Activated CD4-positive, alpha-beta T cell treated with anti-CD3 and anti-CD28 coated beads for 4 hours (primary cell): ENCODE measurements around the gene ZMYM4.

Experiments used
- DNase-seq, 2 donors: peaks; one replicate each; pipeline ENCODE4 v3.0.0-alpha.2; 2020

ZMYM4 gene

DNA sequence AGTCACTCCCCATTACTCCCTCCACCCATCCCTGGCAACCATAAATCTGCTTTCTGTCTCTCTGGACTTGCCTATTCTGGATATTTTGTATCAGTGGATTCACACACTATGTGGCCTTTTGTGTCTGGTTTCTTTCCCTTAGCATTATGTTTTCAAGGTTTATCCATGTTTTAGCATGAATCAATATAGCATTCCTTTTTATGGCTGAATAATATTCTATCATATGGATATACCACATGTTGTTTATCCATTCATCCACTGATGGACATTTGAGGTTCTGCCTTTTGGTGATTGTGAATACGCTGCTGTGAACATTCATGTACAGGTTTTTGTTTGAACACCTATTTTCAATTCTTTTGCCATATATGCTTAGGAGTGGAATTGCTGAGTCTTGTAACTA, 140.4 kb downstream of the ZMYM4 start:
- DNase-seq, result no peak

DNA sequence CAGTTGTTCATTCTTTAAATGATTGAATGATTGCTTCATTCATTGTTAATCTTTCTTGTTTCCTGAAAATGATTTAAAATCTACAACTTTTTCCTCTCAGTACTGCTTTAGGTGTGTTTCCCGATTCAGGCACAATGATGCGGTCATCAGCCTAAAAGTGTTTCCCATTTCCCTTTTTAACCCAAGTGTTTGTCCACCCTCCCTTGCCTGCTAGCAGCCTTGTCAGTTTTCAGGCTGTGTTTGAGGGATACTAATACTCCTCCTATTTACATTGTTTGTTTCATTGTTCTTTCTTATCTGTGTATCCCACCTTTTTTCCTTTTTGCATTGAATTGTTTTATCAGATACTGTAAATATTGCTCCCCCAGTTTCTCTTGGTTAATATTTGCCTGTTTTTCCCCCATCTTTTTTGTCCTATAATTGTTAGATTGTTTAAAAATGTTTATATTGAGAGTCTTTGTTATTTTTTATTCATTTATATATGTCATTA, 157.6 kb downstream of the ZMYM4 start:
- no peak for DNase-seq

DNA sequence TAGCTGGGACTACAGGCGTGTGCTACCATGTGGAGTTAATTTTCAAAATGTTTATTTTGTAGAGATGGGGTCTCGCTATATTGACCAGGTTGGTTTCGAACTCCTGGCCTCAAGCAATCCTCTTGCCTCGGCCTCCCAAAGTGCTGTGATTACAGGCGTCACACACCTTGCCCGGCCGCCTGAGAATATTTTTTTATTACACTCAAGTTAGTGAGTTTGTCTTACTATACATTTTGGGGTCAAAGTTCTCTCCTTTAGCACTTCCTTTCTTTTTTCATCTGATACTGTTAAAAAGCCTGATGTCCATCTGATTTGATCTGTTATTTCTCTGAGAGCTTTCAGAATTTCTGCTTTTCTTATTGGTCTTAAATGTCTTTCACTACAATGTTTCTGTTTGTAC, 159.9 kb downstream of the ZMYM4 start:
- no peak for DNase-seq

DNA sequence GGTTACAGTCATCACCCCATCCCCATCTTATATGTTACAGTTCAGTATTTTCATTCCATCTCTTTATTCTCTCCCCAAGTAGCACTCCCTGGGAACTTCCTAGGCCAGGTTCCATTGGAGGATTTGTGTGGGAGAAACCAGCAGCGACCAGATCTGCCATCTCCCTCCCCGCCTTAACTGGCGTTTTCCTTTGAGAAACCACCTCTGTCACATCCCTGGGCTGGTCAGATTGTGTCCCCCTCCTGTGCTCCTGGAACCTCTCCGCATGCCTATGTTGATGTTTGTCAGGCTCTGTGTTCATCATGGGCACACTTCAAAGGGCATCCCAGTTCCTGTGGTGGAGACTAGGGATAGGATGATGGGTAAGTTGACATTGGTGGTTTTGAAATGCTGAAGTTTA, 162.3 kb downstream of the ZMYM4 start:
- DNase-seq, result no peak

DNA sequence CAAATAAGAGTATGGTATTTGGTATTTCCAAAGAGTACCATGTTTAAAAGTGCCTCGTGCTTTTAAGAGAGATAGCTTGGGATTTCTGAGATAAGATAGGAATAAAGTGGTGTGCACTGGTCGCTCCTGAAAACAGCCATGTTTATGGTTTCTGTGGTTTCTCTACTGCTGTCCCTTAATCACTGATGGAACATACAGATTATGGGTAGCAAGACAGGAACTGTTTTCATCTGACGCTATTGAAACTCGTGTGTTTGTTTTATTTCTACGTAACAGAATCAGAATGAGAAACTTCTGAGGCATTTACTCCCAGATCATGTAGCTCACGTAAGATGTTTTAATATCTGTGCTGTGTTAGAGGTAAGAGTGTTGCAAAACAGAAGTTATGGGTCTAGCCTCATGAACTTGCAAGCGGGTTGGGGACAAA, 162.7 kb downstream of the ZMYM4 start:
- no peak for DNase-seq

DNA sequence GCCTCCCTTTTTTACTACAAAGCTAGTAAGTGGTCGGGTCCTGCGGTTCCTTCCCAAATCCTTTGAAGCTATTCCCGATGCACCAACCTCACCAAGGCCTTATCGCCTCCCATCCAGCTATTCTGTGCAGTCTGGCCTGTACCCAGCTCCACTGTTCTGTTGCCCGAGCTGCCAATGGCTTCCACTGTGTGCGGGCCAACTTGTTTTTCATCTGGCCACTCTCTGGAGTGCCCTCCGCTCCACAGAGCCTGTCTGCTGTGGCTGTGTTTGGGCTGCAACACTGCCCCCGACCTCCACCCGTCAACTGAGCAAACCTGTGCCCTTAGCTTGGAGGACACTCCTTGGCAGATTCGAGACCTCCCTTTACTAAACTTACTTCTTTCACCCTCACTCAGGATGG, 163.7 kb downstream of the ZMYM4 start:
- no peak for DNase-seq

DNA sequence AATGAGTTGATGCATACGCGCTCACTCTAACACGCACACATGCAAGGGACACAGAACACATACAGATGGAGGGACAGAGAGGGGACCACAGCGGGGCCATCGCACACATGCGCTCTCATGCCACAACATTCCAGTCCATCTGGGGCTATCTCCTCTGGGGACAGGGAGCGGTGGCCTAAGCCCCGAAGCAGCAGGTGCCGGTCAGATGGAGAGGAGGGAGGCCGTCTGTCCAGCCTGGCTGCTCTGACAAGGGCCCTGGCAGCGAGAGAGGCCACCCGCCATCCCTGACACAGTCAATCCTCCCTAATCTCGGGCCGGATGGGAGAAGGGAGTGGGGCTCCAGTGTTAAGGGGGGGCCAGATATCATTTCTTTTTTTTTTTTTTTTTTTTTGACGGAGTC, 165.2 kb downstream of the ZMYM4 start:
- no peak for DNase-seq

DNA sequence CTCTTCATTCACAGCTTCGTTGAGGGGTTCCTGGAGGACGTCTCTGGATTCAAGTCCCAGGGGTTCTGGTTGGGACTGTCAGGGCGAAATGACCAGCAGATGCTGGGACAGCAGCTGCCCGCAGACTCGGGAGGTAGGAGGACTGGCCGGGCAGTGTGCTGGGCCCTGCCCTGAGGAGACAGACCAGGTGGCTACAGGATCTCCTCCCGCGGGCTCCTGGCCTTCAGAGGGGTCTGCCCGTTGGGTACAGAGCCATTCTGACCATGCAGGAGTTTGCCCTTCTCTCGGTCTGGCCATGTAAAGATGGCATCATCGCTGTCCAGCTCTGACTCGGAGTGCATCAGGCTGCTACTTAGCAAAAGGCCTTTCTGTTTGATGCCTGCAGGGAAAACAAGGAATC, 166.2 kb downstream of the ZMYM4 start:
- DNase-seq, result no peak

DNA sequence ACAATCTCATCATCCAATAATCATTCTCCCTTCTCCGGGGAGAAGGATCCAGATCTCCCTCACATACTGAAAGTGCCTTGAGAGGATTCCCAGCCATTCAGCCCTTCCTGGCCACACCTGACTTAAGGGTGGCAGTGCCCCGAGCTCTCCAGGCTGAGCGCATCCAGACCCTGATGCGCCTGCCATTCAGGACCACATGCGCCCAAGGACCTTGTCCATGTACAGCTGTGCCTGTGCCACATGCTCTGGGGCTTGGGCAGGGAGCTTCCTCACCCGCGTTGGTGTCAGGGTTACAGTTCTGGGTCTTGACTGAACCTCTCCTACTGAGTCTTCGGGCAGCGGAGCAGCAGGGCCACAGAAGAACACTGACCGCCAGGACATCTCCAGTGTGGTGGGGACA, 167.6 kb downstream of the ZMYM4 start:
- DNase-seq, result no peak

DNA sequence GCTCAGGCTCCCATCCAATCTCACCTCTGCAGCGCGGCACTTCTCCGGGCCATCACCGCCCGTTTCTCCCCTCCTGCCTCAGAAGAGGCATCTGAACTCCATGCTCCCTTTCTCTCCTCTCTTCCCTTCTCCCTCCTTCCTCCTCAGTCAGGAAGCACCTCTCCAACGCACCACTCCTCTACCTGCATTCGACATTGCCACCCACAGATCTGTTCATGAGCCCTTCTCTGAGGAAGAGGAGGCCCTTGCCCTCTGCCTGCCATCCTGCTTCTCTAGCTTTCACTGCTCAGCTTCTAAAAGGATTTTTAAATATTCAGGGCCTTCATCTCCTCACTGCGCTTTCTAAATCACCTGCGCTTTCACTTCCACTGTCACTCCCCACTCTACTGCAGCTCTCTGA, 168.7 kb downstream of the ZMYM4 start:
- no peak for DNase-seq

DNA sequence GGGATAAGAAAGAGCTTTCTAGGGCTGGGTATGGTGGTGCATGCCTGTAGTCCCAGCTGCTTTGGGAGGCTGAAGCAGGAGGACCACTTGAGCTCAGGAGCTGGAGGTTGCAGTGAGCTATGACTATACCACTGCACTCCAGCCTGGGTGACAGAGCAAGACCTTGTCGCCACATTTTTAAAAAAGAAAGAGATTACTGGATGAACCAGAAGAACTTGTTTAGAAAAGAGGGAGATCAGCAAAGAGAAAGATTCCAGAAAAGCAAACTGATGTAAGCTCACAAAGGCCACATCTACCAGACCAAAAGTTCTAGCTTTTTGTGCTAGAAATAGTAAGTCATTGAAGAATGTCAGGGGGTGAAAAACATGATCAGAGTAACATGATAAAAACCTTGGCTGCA, 171.1 kb downstream of the ZMYM4 start:
- no peak for DNase-seq

DNA sequence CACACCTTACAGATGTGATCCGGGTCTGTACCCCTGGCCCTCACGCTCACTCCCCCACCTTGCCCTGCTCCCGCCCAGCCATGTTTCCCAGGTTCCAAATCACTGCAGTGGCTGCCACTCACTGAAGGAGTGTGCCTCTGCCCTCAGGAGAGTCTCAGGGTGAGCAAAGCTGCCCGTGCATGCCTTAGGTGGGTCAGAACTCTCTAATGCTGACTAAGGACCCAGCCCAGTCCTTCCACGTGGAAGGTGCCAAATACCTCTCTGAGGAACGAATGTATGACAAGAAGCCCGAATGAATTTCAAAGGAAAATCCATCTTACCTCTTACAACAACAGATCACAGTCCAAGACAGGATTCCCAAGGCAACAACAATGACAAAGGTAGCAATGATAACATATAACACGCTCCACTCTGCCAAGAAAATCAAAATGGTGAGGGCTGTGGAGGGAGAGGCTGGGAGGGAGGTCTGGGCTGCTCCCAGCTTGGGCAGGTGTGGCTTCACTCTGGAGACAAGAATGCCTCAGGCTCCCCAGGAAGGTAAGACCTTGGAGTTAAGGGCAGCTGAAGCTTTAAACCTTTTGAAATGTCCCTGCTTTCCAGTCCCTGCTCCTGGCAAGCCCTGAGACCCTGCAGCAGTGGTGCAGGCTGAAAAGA, 173.5 kb downstream of the ZMYM4 start:
- DNase-seq, result no peak

DNA sequence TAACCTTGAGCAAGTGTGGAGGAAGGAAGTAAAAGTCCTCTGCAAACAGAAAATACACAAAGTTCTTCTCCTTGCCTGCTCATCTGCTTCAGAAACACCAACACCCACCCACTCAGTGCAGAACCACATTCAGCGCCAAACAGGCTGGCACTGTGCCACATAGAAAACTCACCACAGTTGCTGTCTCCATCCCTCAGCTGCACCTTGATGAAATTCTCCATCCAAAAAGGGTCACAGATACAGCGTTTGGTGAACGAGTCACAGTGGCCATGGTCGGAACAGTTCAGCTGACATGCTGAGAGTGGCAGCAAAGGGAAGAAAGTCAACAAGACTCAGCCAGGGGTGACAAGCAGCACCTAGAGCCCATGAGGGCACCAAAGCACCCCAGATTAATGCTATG, 174.2 kb downstream of the ZMYM4 start:
- peak in 1 of 2 donors; percentile 10 for DNase-seq

DNA sequence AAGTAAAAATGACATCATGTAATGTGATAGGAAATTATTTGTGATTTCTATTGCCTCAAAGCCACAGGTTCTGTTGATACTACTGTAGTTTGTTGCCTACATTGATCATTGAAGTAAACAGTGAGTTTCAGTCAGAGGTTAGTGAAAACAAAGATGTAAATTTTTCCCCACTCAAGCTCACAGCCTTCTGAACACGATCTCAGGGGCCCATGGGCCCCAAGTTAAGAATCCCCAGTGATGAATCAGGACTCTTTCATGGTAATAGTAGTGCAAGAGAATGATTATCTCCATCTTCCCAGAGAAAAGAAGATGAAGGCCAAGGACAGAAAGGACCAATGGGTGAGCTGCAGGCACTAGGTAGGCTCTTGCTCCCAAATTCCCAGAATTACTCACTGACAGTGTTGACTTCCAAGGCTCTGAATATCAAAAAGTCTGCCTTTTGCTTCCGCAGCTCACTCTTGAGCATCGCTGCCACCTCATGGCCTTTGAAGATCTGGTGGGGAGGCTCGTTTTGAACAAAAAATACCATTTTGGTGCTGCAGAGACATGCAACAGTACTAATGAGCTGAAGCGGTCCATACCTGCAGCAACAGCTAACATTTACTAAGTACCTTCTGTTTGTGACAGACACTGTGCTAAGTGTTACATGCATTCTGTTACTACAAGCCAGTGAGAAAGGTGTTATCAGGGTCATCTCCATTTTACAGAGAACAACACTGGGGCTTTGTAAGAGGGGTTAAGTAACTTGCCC, 175.4 kb downstream of the ZMYM4 start:
- DNase-seq, result no peak

DNA sequence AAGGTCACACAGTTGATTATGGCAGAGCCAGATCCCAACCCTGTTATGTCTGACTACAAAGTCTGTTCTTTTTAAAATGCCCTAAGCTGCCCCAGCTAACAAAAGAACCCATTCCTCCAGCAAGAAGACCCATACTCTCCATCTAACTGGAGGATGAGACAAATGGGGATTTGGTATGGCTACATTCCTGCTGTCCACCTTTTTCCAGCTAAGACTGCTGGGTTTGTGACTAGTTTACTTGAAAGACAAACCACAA, 175.9 kb downstream of the ZMYM4 start:
- DNase-seq, result no peak

DNA sequence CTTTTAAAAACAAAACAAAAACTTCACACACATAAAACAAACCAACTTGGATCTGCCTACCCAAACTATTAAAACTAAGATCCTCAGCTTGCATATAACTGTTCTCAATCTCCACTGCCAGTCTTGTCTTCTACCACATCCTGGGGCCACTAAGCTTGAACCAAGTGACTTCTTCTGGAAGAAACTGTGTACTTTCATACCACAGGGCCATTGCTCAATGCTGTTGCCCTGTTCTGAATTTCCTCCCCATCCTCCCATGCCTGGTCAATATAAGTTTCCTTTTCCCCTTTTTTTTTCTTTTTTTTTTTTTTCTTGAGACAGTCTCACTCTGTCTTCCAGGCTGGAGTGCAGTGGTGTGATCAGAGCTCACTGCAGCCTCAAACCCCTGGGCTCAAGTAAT, 178.8 kb downstream of the ZMYM4 start:
- no peak for DNase-seq

DNA sequence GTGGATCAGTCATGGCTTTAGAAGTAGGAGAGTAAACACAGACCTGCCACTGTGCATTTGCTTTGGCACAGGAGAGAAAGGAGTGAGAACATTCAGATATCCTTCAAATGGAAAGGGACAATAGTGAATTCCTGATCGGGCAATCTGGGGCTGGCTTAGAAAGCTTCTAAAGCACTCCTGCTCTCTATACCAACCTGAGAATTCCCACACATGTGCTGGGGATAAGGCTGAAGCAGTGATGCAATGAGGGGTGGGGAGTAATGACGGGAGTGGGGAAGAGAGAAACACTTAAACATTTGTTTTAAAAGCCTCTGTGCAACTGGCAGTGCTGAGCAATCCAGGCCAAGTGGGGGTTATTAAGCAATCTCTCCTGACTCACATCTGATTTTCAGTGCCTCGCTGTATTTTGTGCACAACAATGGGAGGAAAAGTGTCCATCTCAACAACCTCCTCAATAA, 179.9 kb downstream of the ZMYM4 start:
- DNase-seq, result no peak

DNA sequence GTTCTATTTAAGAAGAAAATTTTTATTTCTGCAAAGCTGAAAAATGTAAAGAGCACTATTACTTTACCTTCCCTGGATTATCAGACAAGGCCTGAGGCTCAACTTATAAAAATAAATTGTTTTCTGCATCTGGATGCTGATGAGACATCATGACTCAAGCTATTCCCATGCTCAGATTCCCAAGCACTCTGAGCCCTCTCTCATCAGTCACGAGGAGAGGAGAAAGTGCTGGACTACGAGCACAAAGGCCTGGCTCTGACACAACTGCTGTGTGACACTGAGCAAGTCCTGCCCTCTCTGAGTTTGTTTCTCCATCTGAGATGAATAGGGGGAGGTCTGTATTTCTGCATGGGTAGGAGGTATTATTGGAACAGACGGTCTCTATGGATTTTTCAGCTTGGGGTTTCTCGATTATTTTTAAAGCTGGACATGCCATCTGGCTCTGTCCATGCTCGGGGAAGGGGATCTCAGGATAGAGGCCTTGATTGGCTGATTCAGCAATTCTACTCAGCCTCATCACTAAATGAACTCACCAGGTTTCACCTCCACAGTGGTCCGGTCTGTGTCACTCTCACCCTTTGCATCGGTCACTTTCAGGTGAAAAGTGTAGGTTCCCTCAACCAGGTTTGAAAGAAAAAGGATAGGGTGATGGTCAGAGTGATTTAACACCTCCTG, 181.0 kb downstream of the ZMYM4 start:
- DNase-seq, result no peak

DNA sequence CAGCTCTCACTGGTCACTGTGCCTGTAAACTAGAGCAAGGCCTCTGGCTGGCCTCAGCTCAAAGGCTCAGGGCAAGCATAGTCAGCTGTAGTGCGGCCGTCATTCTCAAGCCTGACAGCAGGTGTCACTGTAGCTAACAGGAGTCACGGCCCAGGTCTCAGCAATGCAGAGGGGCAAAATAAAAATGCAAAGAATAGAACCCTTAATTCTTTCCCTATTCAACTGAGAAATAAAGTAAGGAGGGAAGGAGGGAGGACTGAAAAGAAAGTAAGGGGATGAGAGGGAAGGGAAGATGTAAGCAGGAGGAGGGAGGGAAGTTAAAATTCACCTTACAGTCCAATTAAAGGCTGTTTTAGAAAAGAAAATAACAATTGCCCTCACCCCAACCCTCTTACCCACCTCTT, 182.6 kb downstream of the ZMYM4 start:
- DNase-seq, result peak; percentile 70 to 85

DNA sequence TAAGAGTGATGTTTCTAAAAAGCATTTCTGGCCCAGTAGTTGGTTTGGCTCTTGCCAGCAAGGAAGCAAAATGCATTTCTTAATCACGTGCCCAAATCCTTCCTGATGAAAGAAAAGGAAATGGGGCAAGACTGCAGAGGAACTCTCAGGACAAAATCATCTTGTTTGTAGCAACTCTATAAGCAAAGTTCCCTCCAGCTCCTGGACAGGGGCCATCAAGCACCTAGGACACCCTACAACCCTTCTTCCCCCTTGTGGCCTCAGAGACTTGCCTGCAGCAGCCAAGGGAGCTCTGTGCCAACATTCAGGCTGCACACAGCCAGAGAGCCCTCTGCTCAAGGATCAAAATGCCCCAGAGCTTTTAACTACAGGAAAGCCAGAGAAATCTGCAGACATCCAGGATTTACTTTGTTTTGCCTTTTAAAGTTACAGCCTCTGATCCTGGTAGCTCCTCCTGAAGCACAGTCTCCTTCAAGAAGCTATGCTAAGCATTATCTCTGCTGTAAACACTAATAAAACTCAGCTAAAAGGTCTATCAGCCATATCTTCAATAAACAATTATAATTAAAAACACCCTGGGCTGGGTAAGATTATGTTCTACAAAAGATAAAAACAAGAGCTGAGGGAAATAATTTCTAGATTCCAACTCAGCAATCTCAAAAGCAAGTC, 183.7 kb downstream of the ZMYM4 start:
- DNase-seq, result no peak

DNA sequence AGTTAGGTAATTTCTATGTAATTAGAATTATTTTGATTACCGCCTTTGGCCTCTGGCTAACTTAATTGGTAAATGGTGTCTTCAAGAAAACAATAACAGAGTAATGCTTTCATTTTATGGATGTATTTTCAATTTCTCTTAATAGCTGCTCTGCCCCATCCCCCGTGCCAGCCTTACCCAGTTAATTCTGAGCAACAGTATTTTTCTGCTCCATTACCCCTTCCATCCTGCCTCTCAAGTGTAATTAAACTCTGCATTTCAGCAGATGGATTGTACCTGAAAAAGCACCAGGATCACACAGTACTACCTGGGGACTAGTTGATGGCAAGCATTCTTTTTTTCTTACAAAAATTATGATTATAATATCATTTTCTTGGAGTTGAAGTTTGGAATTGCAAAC, 184.5 kb downstream of the ZMYM4 start:
- no peak for DNase-seq

DNA sequence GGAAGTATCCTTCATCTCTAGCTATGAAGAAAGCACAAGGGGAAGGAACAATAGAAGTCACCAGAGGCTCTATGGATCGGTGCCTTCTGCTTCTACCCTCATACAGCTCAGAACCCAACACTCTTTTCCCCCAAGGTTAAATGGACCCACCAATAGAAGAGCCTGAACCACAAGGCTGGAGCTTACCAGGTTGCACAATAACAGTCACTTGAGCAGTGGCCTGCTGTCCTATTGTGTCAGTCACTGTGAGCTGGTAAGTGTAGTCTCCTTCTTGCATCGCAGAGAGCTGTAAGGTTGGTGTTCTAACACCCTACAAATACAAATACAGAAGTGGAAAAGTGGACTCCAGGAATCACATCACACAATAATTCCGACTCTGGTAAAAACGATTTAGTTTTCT, 185.7 kb downstream of the ZMYM4 start:
- no peak for DNase-seq

DNA sequence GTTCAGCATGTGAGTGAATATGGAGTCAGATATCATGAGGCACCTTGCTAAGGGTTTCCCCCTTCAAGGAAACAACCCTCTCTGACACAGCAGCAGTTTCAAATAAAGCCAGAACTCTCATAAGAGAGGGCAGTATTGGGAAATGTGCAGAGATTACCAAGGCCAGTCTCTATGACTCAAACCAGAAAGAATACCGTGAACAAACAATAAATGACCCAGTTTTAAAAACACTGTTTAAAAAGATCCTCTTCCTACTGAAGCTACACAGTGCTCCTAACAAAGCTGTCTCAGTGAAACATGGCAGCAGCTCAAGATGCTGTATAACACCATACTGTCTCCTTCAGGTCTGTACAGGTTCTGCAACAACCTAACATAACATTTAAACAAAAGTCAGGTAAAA, 186.1 kb downstream of the ZMYM4 start:
- DNase-seq, result no peak

DNA sequence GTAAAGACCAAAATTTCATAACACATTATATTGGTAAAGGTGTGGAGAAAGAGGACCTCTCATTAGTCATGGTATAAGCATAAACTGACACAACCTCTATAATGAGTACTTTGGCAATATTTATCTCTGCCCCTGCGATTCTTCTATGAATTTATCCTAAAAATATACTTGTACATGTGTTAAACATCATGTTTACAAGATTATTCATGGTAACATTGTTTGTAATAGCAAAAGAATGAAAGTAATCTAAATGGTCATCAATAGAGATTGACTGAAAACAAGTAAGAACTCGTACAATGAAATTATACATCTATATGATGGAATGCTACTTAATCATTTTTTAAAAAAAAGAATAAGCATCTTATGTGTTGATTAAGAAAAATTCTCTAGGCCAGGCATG, 192.3 kb downstream of the ZMYM4 start:
- DNase-seq, result no peak
